Stimulated activated CD8-positive, alpha-beta memory T cell treated with anti-CD3 and anti-CD28 coated beads, Interleukin-12 subunit alpha, Interleukin-12 subunit beta, amount 100 ng/mL, for 4 hours (primary cell): ENCODE results near the gene ECE2.
"Not testable (repeated sequence)": the region's sequence is repeated elsewhere in the genome, so short reads cannot be mapped to it uniquely, and the experiment has no call there.

ENCODE experiments used
- DNase-seq: peaks from one replicate; pipeline ENCODE4 v3.0.0-alpha.2; 2020; ENCODE audit warnings: low read depth

The ECE2 gene

DNA sequence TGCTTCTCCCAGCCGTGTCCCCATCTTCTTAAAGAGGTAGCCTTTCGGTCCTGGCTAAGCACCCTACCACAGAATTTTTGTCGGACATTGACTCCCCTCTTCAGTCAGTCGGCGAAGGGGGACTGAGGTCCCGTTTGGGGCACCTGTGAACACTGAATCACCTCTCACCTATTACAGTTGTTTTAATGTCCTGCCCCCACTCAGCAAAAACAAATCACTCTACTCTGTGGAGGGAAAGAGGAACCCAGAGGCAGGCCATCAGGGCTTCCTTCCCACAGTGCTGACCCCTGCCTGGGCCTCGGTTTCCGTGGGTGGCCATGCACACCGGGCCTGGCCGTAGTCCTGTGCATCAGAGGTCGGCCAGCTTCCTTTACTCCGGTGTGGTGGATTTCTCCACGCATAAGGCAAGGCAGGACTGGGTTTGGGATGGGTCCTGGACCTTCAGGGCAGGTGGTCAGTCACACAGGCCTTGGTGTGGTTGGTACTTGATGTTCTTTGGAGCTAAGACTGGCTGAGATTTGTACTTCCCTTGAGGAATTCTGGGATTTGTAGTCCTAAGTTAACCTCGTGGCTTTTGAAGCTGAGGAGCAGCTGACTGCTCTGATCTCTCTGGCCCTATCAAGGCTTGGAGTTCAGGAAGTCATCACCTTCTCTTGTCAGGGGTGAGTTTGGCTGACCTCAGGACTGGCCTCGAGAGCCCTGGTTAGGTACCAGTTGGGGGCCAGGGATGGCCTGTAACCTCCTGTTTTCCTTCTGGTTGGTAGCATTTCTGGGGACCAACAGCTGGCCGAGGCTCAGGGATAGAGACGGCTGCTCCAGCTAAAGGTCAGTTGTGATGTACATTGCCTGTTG, 61.0 kb downstream of the ECE2 start:
- DNase-seq: no peak

DNA sequence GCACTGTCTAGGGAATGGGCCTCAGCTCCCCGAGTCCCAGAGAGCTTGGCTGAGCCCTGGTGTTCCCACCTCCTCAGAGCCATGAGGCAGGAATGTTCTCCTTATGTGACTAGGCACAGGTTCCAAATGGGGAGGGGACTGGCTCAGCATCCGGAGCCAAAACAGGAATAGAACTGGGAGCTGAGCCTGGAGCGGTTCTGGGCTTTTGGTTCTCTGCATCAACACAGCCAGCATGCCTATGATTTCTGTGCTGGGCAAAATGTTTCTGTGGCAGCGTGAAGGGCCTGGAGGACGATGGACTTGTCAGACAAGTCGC, 61.5 kb downstream of the ECE2 start, which contains the start of gene FAM131A:
Gene FAM131A, plus strand, starts transcription at position 202 of the 316 bp plus-strand sequence. Its CDS starts 31 bp downstream, at position 233.
- no peak for DNase-seq

DNA sequence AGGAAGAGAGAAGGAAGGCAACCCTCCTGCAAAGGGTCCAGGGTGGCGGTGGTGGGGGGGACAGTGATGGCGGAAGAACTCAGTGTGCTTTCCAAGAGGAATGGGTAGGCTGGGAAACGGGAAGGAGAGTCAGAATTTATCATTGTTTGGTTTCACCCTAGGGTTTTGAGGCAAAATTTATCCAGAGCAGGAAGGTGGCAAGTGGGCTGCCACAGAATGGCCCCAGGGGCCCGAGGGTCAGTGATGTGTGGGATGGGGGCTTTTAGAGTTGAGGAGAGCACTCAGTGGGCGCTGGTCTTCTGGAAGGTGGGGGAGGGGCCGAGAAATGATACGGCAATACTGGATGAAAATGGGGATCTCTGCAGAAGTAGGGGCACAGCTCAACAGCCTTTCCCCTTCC, 62.2 kb downstream of the ECE2 start:
- DNase-seq: no peak

DNA sequence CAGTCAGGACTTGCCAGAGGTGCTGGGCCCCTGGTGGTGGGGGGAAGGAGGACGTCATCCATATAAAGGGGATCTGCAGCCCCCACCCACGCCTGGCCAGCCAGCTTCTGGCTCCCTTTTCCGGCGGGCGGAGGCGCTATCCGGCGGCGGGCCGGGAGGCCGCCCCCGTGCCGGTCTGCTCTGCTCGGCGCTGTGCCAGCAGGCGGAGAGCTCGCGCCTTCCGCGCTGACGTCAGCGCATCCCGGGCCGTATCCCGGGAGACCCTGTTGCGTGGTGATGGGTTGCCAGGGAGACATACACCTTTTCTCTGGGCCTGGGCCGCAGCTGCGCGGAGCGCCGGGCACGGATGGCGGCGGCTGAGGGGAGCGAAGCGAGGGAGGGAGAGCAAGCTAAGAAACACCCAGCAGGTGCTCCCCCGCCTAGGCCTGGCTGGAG, 62.7 kb downstream of the ECE2 start:
- DNase-seq: no peak

DNA sequence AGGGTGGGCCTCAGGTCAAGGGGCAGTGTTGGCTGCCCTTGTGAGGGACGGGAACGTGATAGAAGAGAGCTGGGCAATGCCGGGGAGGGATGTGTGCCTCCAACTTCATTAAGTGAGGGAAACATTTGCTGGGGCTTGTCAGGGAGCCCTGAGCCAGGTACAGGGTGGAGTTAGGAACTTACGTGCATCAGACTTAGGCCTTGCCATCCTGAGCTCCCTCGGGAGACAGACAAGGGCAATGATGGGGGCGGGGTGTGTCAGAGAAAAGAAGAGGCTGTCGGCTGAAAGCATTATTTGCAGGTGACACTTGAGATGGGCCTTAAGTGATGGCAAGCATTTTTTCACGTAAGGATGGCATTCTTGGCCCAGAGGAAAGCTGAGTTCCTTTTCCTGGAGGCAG, 63.2 kb downstream of the ECE2 start:
- DNase-seq: no peak

DNA sequence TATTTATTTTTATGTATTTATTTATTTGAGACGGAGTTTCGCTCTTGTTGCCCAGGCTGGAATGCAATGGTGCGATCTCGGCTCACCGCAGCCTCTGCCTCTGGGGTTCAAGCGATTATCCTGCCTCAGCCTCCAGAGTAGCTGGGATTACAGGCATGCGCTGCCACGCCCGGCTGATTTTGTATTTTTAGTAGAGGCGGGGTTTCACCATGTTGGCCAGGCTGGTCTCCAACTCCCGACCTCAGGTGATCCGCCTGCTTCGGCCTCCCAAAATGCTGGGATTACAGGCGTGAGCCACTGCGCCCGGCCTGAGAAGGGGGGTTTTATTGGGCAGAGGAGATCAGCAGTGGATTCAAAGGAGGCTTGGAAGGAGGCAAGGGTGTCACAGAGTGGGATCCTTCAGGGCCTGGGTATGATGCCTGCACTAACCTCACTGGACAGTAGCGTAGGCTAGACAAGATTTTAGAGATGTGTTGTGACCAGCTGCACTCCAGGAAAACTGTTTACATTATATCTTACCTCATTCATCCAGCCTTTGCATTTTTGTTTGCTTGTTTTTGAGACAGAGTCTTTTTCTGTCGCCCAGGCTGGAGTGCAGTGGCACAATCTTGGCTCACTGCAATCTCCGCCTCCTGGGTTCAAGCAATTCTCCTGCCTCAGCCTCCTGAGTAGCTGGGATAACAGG, 63.8 kb downstream of the ECE2 start:
- DNase-seq: not testable (repeated sequence)

DNA sequence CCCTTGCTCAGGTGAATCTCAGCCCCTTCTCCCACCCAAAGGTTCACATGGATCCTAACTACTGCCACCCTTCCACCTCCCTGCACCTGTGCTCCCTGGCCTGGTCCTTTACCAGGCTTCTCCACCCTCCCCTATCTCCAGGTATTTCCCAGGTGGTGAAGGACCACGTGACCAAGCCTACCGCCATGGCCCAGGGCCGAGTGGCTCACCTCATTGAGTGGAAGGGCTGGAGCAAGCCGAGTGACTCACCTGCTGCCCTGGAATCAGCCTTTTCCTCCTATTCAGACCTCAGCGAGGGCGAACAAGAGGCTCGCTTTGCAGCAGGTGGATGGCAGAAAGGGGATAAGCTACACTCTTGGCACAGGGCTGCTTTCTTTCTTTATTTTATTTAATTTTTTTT, 66.1 kb downstream of the ECE2 start:
- DNase-seq: no peak
